Mononuclear cell (primary cell): ENCODE measurements around the gene ZNF423. TPM values are rescaled to one million over a fixed set of nuclear protein-coding genes. Genes with fewer than 3 reads are reported as not detected.

Experiments
- H3K27me3 ChIP-seq: 2 replicates; pipeline ENCODE4 v1.6.0; 2011; ENCODE audit warnings: low read length, control low read depth; ENCODE audit not compliant: insufficient read depth
- H3K4me1 ChIP-seq: 2 replicates; pipeline ENCODE4 v1.5.1; 2011; ENCODE audit warnings: mild to moderate bottlenecking, low read length, control low read depth; ENCODE audit not compliant: insufficient read depth
- H3K4me3 ChIP-seq: 2 replicates; pipeline ENCODE4 v1.5.1; 2011; ENCODE audit warnings: mild to moderate bottlenecking, low read length, moderate library complexity
- H3K9me3 ChIP-seq: 2 replicates; pipeline ENCODE4 v1.5.1; 2011; ENCODE audit warnings: low read depth, mild to moderate bottlenecking, control low read depth, low read length
- total RNA-seq: library from RNA; depleted of rRNA; stranded (reverse); fragments of >200 nt; gene quantifications from one replicate; pipeline ENCODE4 v1.2.3, GENCODE V29; 2012

Gene ZNF423
- total RNA-seq, 1 donor = under 0.01 TPM

DNA sequence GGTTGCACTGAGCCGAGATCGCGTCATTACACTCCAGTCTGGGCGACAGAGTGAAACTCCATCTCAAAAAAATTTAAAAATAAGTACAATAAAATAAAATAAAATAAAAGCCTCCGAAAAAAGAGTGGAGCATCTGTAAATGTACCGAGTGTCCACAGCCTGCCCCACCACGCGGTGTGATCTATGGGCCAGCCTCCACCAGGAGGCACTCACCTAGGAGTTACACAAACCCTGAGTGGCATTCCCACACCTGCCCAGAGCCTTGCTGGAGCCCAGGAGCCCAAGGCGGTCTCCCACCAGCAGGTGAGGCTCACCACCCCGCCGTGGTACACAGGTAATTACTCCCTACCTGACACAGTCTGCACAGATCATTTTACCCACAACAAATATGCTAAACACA is 183.2 kb downstream of the ZNF423 start:
- no peaks in the 10 kb centered on the region for H3K9me3 ChIP-seq
- H3K4me1 ChIP-seq = no peaks in the 10 kb centered on the region

GRCh38 chr16:49671333-49671732 is 184.6 kb downstream of the ZNF423 start:
- H3K4me1 ChIP-seq = no peaks in the 10 kb centered on the region
- no peak overlapping the region for H3K4me3 ChIP-seq
- no peaks in the 10 kb centered on the region for H3K9me3 ChIP-seq
- no peaks in the 10 kb centered on the region for H3K27me3 ChIP-seq

More for the DNA sequence above, 183.2 kb downstream of the ZNF423 start:
- no peak overlapping the region for H3K4me3 ChIP-seq
- H3K27me3 ChIP-seq = no peaks in the 10 kb centered on the region

DNA sequence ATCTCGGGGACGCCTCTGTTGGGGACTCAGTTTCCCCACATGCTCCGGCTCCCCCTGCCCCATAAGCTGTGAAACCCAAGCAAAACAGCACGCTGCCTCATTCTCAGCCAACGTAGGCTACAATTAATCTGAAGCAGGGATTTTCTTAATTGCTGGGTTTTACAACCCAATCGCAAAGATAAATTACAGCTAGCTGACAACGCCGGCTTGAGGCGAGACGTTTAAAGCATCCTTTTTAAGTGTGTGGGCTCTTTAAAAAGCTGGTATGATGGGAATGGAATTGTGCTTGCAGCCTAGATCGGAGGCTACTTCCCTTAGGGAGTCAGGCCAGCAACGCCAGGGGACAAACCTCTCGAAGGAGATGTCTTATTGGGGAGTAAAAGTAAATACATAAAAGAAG is 185.3 kb downstream of the ZNF423 start:
- no peaks in the 10 kb centered on the region for H3K9me3 ChIP-seq
- no peaks in the 10 kb centered on the region for H3K27me3 ChIP-seq
- no peaks in the 10 kb centered on the region for H3K4me1 ChIP-seq
- no peak overlapping the region for H3K4me3 ChIP-seq

DNA sequence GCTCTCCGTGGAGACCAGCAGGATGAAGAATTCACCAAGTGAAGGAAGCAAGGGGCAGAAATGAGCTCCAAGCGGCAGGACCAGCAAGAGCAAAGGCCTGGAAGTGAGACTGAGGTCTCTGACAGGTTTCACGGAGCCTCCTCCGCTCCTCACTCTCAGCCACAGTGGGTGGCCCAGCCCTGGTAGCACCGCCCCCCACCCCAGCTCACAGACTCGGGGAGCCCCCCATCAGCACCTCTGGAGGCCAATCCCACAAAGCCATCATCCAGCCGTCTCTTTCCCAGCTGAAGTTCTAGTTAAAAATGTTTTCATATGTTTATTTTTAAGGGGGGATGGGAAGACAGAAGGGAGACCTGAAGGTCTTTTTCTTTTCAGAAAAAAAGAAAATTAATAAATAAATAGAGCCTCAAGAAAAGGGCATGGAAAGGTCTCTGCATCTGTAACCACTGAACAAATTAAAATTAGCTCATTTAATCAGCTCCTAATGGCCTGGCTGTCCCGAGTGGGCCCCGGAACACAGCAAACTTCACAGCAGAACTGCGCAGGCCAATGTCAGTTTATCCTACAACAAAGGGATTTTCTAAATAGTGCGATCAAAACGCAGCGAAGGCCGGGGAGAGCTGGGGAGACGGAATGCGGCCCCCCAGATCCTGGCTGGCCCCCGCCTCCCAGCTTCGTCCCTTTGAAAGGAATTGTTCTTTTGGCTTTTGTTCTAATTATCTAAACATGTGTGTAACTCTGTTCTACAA is 190.3 kb downstream of the ZNF423 start:
- Histone ChIP-seq H3K4me1 (no peaks in the 10 kb centered on the region), H3K27me3 (no peaks in the 10 kb centered on the region), H3K9me3 (no peaks in the 10 kb centered on the region), H3K4me3 (no peak overlapping the region)

GRCh38 chr16:49664221-49665215 is 191.4 kb downstream of the ZNF423 start:
- Histone ChIP-seq H3K27me3 (no peaks in the 10 kb centered on the region), H3K9me3 (no peaks in the 10 kb centered on the region), H3K4me3 (no peak overlapping the region), H3K4me1 (no peaks in the 10 kb centered on the region)

DNA sequence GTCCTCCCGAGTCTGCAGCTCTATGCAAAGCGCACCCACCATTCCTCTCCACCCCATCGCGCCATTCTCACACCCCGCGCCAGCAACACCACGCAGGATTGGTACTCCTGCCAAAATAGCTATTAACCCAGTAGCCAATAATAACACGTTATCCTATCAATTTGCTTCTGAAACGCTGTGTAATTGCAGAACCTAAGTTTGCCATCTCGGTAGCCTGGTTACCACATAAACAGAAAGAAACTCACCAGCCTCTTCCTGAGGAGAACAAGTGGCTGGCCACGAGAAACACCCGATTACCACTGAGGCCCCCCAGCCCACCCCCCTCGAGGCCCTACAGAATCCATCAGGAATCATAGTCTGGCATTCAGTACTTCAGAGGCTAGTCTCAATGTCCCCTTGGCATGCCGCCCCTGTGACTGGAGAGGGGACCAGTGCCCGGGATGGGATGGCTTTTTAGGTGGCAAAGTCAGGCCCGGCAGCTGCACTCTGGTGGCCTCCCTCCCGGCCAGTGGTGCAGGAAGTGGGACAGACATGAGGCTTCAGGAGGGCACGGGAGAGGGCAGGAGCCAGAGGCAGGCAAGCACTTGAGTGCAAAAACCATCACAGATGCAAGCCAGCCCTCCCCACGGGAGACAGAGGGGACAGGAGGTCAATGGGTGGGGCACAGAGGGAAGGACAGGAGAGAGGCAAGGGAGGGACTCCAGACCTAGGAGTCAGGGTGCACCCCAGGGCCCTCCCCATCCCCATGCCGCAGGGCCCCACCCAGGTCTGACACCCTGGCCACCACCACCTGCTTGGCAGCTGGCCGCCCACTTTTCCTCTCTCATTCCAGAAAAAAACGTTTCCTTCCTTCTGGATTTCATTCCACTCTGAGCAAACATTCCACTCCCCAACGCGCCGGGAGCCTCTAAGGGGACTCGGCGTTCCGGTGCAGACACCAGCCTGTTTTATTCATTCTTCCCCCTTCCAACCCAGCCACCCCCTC is 192.5 kb downstream of the ZNF423 start:
- Histone ChIP-seq H3K27me3 (no peaks in the 10 kb centered on the region), H3K4me3 (no peak overlapping the region)

DNA sequence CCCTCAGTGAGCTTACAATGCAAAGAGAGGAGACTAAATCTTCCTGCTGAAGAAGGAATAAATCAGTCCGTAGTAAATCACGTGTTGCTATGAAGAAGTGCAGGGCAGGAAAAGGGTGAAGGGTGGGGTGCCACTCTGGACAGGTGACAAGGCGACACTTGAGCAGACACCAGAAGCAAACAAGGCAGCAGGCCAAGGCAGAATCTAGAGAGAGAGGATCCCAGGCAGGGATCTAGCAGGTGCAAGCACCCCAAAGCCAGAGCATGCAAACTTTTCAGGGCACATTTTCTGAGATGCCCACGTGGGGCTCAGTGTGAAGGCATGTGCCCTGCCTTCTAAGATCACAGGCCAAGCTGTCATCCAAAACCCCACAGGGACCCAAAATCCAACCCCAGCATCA is 193.3 kb downstream of the ZNF423 start:
- Histone ChIP-seq H3K4me1 (no peaks in the 10 kb centered on the region), H3K27me3 (no peaks in the 10 kb centered on the region), H3K9me3 (no peaks in the 10 kb centered on the region), H3K4me3 (no peak overlapping the region)

More for the DNA sequence above, 192.5 kb downstream of the ZNF423 start:
- Histone ChIP-seq H3K9me3 (no peaks in the 10 kb centered on the region), H3K4me1 (no peaks in the 10 kb centered on the region)

DNA sequence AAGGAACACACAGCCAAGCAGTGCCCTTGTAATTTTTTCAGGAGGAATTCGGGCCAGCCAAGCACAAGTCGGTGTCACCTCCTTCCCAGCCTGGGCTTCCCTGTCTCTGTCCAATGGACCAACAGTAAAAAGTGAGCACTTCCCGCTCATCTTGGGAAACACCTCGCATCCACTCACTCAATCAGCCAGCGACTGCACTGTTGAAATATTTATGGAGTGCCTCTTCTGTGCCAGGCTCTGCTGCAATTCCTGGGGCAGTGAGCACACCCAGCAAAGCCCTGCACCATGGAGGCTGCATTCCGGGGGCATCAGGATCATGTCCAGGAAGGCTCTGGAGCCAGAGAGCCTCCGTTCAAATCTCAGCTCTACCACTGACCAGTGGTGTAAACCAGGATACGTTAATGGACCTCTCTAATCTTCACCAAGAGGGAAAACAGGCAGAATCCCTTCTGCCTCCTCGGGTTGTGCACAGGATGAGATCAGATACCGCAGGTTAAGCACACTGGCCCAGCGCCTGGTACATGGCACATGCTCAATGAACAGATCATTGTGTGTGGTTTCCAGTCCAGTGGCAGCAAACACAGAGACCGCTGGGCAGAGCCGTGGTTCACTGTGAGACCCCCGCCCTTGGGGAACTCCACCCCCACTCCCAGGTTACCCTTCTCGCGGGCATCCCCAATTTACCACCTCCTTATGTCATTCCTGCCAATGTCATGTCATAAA is 194.3 kb downstream of the ZNF423 start:
- Histone ChIP-seq H3K27me3 (no peaks in the 10 kb centered on the region), H3K4me3 (no peak overlapping the region), H3K9me3 (no peaks in the 10 kb centered on the region), H3K4me1 (no peaks in the 10 kb centered on the region)

GRCh38 chr16:49660626-49661025 is 195.3 kb downstream of the ZNF423 start:
- Histone ChIP-seq H3K27me3 (no peaks in the 10 kb centered on the region), H3K9me3 (no peaks in the 10 kb centered on the region), H3K4me1 (no peaks in the 10 kb centered on the region), H3K4me3 (no peak overlapping the region)

- Histone ChIP-seq H3K27me3 (no peaks in the 10 kb centered on the region), H3K4me1 (no peaks in the 10 kb centered on the region), H3K9me3 (no peaks in the 10 kb centered on the region), H3K4me3 (no peak overlapping the region)
Observed at GRCh38 chr16:49659356-49659755, 196.6 kb downstream of the ZNF423 start.

DNA sequence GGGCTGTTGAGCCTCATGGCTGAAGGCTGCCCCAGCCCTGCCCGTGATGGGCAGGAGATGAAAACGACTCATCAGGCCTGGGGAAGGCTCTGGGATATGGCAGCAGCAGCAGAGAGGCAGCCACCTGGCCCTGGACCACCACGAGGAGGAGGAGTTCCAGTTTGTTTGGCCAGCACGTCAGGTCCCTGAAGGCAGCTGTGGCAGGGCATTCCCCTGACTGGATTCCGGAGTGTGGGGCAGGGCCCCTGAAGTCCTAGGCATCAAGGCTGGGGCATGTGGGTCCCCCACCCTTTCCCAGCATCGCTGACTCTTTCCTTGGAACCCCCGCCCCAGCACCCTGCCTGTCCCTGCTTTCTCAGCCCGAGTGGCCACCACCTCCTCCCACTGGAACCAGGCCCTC is 197.4 kb downstream of the ZNF423 start:
- H3K4me1 ChIP-seq = no peaks in the 10 kb centered on the region
- no peak overlapping the region for H3K4me3 ChIP-seq
- H3K27me3 ChIP-seq = no peaks in the 10 kb centered on the region

GRCh38 chr16:49657736-49658465 is 198.0 kb downstream of the ZNF423 start:
- Histone ChIP-seq H3K4me1 (no peaks in the 10 kb centered on the region), H3K9me3 (no peaks in the 10 kb centered on the region), H3K4me3 (no peak overlapping the region), H3K27me3 (no peaks in the 10 kb centered on the region)

More for the DNA sequence above, 197.4 kb downstream of the ZNF423 start:
- no peaks in the 10 kb centered on the region for H3K9me3 ChIP-seq

DNA sequence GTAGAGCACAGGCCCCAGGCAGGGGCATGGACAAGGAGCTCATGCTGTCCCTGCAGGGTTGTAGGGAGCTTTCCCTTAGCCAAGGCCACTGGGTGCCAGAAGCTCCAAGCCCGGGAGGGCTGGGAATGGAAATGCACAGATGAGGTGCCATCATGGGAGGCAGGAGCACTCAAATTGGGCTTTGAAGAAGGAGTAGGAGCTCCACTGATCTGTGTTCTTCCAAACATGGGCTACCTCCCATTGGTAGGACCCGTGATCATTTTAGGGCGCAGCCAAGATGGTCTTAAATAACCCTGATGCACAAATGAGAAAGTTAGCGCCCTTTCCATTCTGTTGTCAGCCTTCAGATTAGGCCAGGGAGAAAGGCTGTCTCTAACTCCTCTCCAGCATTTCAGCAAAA is 201.5 kb downstream of the ZNF423 start:
- Histone ChIP-seq H3K4me1 (no peaks in the 10 kb centered on the region), H3K27me3 (no peaks in the 10 kb centered on the region), H3K9me3 (no peaks in the 10 kb centered on the region), H3K4me3 (no peak overlapping the region)
